Peyer's patch (tissue), 4 donors: ENCODE results near the gene CPNE6. TPM values are rescaled to one million over a fixed set of nuclear protein-coding genes. Genes with fewer than 3 reads are reported as not detected.

Source experiments
- DNase-seq, 3 donors: peaks; one replicate each; pipeline ENCODE4 v3.0.0-alpha.2; 2017 to 2019
- H3K27ac ChIP-seq, 4 donors: fragments of 200-600 bp; sonication (generic); one replicate each; pipeline ENCODE4 v1.5.1; 2016 to 2019
- H3K27me3 ChIP-seq, 2 donors: fragments of 200-600 bp; sonication (generic); one replicate each; pipeline ENCODE4 v1.5.1; 2019
- H3K36me3 ChIP-seq, 3 donors: fragments of 200-600 bp; sonication (generic); one replicate each; pipeline ENCODE4 v1.5.1; 2016 to 2019
- H3K4me1 ChIP-seq, 4 donors: fragments of 200-600 bp; sonication (generic); one replicate each; pipeline ENCODE4 v1.5.1; 2016 to 2019
- H3K4me3 ChIP-seq, 4 donors: fragments of 200-600 bp; sonication (generic); 1 replicate in 3 of 4; 2 replicates in 1 of 4; pipeline ENCODE4 v1.5.1; 2016 to 2019; ENCODE audit warnings: mild to moderate bottlenecking in 1 of 4
- H3K9me3 ChIP-seq, 4 donors: fragments of 200-600 bp; sonication (generic); one replicate each; pipeline ENCODE4 v1.5.1; 2016 to 2019; ENCODE audit warnings: mild to moderate bottlenecking in 1 of 4
- POLR2A ChIP-seq, 2 donors: fragments of 450-650 bp; IDR thresholded peaks; one replicate each; pipeline ENCODE4 v1.5.1; 2017; ENCODE audit warnings: antibody characterized with exemption in 2 of 2, mild to moderate bottlenecking in 2 of 2, moderate library complexity in 2 of 2
- total RNA-seq, 4 donors: library from RNA; depleted of rRNA; stranded (reverse); fragments of >200 nt; gene quantifications; one replicate each; pipeline ENCODE4 v1.1.0, GENCODE V29; 2016
- TF ChIP-seq, protein P1 (sequence below), 6 experiments: fragments of 450-650 bp in 4 of 6; fragments of 200-600 bp in 2 of 6; sonication (generic) in 1 of 6; IDR thresholded peaks; one replicate each; pipeline ENCODE4 v1.5.1; 2017 to 2019; ENCODE audit warnings: antibody characterized with exemption in 6 of 6, mild to moderate bottlenecking in 3 of 6, moderate library complexity in 1 of 6

CPNE6 gene
- total RNA-seq, 4 donors from 2014 or later = 1.9 to 4.6 (median 3.6) TPM; not detected in 1

- no peak overlapping the region for H3K27ac ChIP-seq
- no peak overlapping the region for H3K4me3 ChIP-seq
- no peak for TF ChIP-seq POLR2A (IDR thresholded peaks at IDR 0.05)
- TF ChIP-seq, protein P1, sequence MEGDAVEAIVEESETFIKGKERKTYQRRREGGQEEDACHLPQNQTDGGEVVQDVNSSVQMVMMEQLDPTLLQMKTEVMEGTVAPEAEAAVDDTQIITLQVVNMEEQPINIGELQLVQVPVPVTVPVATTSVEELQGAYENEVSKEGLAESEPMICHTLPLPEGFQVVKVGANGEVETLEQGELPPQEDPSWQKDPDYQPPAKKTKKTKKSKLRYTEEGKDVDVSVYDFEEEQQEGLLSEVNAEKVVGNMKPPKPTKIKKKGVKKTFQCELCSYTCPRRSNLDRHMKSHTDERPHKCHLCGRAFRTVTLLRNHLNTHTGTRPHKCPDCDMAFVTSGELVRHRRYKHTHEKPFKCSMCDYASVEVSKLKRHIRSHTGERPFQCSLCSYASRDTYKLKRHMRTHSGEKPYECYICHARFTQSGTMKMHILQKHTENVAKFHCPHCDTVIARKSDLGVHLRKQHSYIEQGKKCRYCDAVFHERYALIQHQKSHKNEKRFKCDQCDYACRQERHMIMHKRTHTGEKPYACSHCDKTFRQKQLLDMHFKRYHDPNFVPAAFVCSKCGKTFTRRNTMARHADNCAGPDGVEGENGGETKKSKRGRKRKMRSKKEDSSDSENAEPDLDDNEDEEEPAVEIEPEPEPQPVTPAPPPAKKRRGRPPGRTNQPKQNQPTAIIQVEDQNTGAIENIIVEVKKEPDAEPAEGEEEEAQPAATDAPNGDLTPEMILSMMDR (IDR thresholded peaks at IDR 0.05) = no peak
- peaks cover 0 to 22% (median 0%) of the 10 kb centered on the region in 3 donors for H3K36me3 ChIP-seq
- H3K27me3 ChIP-seq = no peaks in the 10 kb centered on the region
- no peaks in the 10 kb centered on the region for H3K9me3 ChIP-seq
- H3K4me1 ChIP-seq = peaks cover 0 to 9% (median 3%) of the 10 kb centered on the region in 4 donors
- DNase-seq = no peak
Measured at GRCh38 chr14:24106672-24107271, 35.4 kb downstream of the CPNE6 start.

- Histone ChIP-seq H3K27me3 (no peaks in the 10 kb centered on the region), H3K36me3 (peaks cover 0 to 5% (median 0%) of the 10 kb centered on the region in 3 donors), H3K27ac (peak overlapping the region; percentile 11 to 72 (median 40)), H3K9me3 (no peaks in the 10 kb centered on the region), H3K4me3 (no peak overlapping the region), H3K4me1 (peaks cover 0 to 9% (median 5%) of the 10 kb centered on the region in 4 donors)
- TF ChIP-seq, protein P1 (IDR thresholded peaks at IDR 0.05) = no peak
- no peak for TF ChIP-seq POLR2A (IDR thresholded peaks at IDR 0.05)
- no peak for DNase-seq
Measured at GRCh38 chr14:24108336-24108874, 37.0 kb downstream of the CPNE6 start.

GRCh38 chr14:24110060-24110459, 38.7 kb downstream of the CPNE6 start:
- no peaks in the 10 kb centered on the region for H3K36me3 ChIP-seq
- TF ChIP-seq, protein P1 (IDR thresholded peaks at IDR 0.05) = no peak
- TF ChIP-seq POLR2A (IDR thresholded peaks at IDR 0.05) = no peak
- peak overlapping the region in 1 of 4 donors; percentile 23 for H3K27ac ChIP-seq
- H3K4me3 ChIP-seq = no peak overlapping the region
- no peaks in the 10 kb centered on the region for H3K9me3 ChIP-seq
- H3K4me1 ChIP-seq = peaks cover 0 to 10% (median 8%) of the 10 kb centered on the region in 4 donors
- no peak for DNase-seq
- no peaks in the 10 kb centered on the region for H3K27me3 ChIP-seq

- Histone ChIP-seq H3K27ac (peak overlapping the region in 2 of 4 donors; percentile 23 to 35), H3K4me3 (no peak overlapping the region)
- no peak for DNase-seq
Measured at GRCh38 chr14:24110523-24110922, 39.2 kb downstream of the CPNE6 start.

GRCh38 chr14:24113379-24113800, 42.0 kb downstream of the CPNE6 start:
- peaks cover 0 to 17% (median 0%) of the 10 kb centered on the region in 3 donors for H3K36me3 ChIP-seq
- H3K9me3 ChIP-seq = no peaks in the 10 kb centered on the region
- H3K27ac ChIP-seq = peak overlapping the region; percentile 94 to 99 (median 97)
- DNase-seq = no peak
- no peaks in the 10 kb centered on the region for H3K27me3 ChIP-seq
- TF ChIP-seq, protein P1 (IDR thresholded peaks at IDR 0.05) = no peak
- no peak for TF ChIP-seq POLR2A (IDR thresholded peaks at IDR 0.05)
- H3K4me1 ChIP-seq = peaks cover 9 to 31% (median 11%) of the 10 kb centered on the region in 4 donors
- H3K4me3 ChIP-seq = peak overlapping the region; percentile 50 to 89 (median 72)

More at GRCh38 chr14:24110523-24110922, 39.2 kb downstream of the CPNE6 start:
- Histone ChIP-seq H3K36me3 (no peaks in the 10 kb centered on the region), H3K9me3 (no peaks in the 10 kb centered on the region), H3K27me3 (no peaks in the 10 kb centered on the region), H3K4me1 (peaks cover 0 to 12% (median 8%) of the 10 kb centered on the region in 4 donors)
- no peak for TF ChIP-seq POLR2A (IDR thresholded peaks at IDR 0.05)
- TF ChIP-seq, protein P1 (IDR thresholded peaks at IDR 0.05) = no peak
